Activated CD8-positive, alpha-beta memory T cell treated with anti-CD3 and anti-CD28 coated beads, Interleukin-2, amount 50 U/mL, for 4 hours (primary cell): ENCODE data around the gene NEO1.

Source experiments
- DNase-seq: peaks from one replicate; pipeline ENCODE4 v3.0.0-alpha.2; 2020

The NEO1 gene, protein sequence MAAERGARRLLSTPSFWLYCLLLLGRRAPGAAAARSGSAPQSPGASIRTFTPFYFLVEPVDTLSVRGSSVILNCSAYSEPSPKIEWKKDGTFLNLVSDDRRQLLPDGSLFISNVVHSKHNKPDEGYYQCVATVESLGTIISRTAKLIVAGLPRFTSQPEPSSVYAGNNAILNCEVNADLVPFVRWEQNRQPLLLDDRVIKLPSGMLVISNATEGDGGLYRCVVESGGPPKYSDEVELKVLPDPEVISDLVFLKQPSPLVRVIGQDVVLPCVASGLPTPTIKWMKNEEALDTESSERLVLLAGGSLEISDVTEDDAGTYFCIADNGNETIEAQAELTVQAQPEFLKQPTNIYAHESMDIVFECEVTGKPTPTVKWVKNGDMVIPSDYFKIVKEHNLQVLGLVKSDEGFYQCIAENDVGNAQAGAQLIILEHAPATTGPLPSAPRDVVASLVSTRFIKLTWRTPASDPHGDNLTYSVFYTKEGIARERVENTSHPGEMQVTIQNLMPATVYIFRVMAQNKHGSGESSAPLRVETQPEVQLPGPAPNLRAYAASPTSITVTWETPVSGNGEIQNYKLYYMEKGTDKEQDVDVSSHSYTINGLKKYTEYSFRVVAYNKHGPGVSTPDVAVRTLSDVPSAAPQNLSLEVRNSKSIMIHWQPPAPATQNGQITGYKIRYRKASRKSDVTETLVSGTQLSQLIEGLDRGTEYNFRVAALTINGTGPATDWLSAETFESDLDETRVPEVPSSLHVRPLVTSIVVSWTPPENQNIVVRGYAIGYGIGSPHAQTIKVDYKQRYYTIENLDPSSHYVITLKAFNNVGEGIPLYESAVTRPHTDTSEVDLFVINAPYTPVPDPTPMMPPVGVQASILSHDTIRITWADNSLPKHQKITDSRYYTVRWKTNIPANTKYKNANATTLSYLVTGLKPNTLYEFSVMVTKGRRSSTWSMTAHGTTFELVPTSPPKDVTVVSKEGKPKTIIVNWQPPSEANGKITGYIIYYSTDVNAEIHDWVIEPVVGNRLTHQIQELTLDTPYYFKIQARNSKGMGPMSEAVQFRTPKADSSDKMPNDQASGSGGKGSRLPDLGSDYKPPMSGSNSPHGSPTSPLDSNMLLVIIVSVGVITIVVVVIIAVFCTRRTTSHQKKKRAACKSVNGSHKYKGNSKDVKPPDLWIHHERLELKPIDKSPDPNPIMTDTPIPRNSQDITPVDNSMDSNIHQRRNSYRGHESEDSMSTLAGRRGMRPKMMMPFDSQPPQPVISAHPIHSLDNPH (N-terminal part only)

DNA sequence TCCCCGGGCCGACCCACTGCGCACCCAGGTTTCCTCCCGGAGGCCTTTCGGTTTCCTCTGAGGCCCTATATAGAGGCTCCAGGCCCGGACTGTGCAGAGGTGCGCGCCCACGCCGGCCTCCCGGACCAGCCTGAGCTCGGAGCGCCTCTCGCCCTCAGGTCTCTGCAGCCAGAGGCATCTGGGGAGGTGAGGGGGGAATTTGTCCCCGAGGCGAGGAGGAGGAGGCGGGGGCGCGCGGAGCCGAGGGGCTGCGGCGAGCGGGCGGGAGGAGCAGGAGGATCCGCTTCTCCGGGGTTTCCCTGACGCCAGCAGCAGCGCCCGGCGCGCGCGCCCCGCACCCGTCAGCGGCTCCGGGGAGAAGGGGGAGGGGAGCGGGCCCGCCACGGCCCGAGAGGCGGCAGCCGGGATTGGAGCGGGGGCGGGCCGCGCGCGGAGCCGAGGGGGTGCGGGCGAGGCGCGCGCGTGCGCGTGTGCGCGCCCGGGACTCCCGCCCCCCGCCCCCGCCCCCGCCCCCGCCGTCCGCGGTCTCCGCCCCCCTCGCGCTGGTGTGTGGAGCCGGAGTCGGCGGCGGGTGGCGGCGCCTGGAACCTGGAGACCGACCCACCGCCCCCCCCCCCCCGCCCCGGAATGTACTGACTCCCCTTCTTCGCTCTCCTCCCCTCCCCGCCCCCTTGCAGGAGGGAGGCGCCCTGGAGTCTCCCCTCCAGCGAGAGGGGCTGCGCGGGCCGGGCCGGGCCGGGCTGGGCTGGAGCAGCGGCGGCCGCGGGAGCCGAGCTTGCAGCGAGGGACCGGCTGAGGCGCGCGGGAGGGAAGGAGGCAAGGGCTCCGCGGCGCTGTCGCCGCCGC, at the start of gene NEO1:
NEO1 (plus strand) TSS at position 657 of the 846 bp plus-strand sequence. CDS start 213 bp downstream, outside the sequence.
- peak; percentile 78 for DNase-seq

DNA sequence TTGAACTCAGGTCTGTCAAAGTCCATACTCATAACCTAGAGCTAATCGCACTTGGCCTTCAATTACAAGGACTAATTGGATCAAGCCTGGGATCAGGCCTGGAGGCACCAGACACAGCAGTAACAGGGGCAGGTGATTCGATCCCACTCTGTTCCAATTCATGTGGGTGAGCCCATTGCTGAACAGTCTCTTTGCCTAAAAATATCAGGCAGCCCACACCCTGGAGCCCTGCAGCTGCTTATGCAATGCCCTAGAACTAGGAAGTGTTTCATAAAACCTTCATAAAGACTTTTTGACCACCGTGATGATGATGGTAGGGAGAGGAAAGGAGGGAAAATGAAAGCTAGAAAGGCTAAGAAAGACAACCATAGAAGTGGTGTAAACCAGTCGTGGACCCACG, 47.8 kb upstream of the NEO1 start:
- DNase-seq, result no peak

DNA sequence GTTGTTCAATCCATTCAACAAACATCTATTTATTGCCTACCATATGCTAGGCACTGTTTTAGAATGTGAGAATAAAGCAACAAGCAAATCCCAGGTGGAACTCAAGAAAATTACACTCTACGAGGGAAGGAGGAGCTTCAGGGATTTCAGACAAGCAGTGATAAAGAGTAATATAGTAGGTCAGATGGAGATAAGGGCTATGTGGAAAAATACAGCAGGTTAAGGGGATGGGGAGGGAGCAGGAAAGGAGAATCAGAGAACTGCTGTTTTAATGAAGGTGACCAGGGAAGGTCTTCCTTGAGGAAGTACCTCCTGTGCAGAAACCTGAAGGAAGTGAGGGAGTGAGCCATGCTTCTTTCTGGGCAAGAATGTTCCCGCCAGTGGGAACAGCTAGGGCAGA, 47.2 kb upstream of the NEO1 start:
- DNase-seq, result no peak

DNA sequence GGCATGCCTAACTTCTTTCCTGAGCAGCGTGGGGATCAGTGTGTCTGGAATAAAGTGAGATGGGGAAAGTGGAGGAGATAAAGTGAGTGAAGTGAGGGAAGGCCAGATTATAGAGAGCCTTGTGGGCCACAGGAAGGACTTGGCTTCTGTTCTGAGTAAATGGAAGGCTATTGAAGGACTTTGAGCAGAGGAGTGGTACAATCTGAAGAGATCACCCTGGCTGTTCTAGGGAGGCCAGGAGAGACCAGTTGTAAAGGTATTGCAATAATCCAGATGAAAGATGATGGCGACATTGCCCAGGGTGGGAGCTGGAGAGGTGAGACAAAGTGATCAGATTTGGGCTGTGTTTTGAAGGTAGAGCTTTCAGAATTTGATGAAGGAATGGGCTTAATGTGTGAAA, 46.8 kb upstream of the NEO1 start:
- DNase-seq, result no peak

DNA sequence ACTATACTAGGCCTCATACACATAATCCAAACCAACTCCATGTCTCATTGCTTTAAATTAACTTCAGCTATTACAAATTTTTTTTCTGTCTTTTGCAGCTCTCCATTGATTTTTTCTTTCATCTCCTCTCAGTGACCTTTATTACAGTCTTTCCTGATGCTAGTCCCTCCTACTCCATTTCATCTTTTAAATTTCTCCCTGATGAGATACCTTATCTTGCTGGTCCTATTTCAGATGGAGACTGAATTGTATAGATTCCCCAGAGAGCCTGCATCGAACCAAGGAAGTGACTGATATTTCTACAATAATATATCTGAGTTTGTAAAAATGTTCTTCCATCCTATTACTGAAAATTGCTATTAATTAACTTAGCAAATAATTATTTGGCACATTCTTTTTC, 45.7 kb upstream of the NEO1 start:
- no peak for DNase-seq

DNA sequence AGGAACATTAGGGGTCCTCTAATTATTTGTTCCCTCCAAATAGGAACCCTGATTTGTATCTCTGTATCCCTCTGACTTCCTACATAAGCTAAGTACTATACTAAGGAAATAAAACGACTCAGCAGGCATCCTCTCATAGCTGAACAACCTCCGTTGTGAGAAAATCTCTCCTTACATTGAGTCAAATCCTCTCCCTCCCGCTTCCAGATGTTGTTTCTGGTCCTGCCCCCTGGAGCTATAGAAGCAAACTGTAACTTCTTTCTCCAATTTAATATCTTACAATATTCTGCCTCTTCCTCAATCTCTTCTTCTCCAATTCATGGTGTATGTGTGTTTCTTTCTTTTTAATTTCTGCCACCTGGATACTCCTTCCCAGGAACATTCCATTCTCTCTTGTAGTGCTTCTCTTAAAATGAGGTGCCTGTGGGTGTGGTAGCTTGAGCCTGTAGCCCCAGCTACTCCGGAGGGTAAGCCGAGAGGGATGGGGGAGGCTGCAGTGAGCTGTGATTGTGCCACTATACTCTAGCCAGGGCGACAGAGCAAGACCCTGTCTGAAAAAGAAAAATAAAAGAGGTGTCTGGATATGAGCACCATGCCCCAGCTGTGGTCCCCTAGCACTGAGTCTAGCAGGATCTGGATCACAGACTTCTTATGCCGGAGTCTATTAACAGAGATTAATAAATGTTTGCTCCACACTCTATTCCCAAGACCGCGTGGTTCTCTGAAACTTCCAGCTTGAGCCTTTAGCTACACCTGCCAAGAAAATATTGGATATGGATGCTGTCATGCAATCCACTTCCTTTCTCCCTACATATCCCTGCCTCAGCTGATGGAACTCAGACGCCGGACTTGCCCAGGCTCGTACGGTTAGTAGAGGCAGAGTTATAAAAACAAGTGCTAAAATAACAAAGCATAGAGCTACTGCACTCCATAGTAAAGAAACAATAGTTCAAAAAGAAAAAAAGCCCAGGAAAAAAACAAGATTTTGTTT, 42.9 kb upstream of the NEO1 start:
- no peak for DNase-seq

DNA sequence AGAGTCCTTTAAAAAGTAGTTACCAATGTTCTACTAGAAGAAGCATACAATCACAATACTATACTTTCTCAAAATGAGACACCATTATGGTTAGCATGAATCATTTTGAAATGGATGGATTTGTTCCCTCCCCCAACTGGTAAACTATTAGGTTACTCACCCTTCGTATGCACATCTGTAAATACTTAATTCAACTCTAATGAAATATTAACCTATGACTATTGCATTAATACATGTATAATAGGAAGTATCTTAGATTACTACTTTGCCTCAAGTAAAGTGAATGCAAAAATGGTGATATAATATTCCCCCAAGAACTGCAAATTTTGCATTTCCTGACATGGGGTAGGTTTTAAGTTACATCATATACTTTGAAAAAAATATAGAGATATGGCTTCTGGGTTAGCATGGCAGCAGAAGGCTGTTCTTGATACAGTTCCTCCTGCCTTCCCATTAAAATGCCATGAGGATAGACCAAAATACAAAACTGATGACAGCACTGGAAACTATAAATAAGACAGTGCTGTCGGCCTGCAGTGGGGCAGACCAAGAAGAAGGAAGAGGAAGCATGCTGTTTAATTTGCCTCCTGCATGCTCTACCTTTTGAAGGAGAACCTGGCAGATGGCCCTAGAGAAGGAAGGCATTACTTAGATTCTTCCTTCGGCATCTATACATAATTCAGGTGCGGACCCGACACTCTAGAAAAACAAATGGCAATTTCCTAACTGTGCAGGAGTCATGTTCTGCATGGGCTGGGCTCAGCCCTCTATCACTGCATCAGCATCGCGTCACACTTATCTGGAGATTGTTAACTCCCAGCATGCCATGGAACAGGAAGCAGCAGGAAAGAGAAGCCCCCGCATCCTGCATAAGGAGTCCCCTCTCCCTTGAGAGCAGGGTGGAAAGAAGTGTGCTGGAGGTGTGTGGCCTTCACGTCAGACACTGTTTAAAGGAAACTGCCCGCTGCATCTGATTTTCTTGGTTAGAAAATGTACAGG, 41.8 kb upstream of the NEO1 start:
- DNase-seq, result no peak

DNA sequence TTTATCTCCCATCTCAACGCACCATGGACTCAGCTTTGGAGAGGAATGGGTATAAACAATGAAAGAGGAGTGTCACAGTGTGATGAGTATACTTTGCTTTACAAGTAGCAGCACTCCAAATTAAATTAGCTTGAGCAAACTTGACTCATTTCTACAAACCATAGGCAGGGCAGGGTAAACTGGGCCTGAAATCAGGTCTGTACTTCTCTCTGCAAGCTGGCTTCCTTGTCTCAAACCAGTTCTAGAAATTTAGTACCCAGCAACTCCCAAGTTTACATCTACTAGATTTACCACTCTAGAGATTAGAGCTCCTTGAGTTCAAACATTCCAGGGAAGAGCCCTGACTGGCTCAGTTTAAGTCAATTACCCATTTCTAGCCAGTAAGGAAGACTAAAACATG, 37.4 kb upstream of the NEO1 start:
- DNase-seq, result no peak

DNA sequence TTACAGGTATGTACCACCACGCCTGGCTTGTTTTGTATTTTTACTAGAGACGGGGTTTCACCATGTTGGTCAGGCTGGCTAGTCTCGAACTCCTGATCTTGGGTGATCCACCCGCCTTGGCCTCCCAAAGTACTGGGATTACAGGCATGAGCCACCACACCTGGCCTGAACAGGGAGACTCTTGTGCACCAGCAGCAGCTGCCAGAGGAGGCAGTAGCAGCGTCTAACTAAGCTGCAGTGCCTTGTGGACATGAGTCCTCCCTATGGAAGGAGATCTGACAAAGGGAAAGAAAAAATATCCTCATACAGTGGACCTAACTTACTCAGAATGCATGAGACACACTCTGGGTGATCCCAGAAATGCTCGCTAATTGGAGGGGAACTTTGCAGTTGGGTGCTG, 36.8 kb upstream of the NEO1 start:
- DNase-seq, result no peak

DNA sequence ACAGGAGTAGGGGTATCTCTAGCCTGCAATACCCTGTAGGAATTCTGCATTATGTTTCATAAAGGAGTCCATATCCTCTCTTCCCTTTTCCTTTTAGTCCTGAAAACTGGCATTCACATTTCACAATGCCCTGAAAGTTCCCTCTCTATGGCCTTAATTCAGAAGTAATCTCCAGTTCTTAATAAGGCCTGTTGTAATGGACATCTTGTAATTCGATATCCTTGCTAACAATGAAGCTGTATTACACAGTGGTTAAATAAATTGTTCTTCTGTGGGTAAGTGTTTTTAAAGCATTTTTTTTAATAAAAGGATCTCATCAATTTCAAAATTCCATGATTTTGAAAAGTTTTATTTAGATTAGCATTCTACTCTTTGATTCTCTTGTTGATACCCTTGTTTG, 34.3 kb upstream of the NEO1 start:
- DNase-seq, result no peak

DNA sequence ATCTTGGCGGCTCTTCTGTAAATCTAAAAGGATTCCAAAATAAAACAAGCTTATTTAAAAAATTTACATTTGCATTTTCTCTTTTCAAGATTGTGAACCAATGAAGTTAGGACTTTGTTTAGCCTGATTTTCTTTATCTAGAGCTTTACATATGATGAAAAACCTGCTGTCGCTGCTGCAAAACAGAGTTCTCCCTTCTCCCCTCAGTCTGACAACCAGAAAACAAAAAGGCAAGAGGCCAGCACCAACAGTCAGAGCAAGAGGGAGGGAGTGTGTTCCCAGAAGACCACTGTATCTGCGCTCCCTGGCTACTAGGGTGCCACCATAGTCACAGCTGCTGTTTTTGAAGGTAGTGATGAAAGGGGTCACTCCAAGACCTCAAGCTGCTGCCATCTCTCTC, 33.1 kb upstream of the NEO1 start:
- DNase-seq, result no peak

DNA sequence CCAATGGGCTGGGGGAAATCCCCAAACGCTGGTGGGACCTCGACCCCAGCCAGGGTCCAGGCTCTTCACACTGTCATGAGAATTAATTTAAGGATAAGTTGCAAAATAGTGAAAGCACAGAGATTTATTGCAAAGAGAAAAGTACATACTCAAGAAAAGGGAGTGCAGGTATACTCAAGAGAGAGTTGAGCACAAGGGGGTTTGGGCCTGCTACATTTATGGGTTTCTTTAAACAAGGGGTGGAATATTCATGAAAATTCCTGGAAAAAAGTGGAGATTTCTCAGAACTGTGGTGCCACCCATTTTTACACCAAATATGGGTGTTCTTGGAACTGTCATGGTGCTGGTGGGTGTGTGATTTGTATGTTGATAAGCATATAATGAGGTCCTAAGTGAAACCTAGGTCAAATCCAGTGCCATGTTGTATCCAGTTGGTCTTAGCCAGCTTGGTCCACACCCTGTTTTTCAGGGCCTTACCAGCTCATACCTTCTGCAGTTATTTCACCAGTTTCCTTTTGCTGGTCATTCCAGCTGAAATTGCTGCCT, 32.6 kb upstream of the NEO1 start:
- no peak for DNase-seq

DNA sequence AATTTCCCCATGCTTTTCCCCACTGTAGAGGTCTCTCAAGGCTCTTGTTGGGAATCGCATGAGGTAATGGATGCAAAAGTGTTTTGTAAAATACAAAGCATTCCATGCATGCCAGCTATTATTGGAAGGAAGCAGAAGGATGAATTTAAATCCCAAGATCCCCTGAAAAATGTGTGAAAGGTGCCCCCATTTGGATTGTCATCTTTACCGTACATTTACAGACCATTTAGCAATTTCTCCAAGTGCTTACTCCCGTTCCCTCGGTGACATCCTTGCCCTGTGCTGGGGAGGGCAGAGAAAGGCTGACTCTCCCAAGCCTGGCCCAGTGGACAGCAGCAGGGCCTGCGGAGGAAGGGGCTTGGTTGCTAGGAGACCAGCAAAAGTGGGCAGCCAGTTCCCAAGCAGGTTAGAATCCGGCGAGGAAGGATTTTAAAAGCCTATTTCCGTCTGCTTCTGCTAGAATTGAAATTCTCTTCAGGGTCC, 31.1 kb upstream of the NEO1 start:
- DNase-seq, result no peak

DNA sequence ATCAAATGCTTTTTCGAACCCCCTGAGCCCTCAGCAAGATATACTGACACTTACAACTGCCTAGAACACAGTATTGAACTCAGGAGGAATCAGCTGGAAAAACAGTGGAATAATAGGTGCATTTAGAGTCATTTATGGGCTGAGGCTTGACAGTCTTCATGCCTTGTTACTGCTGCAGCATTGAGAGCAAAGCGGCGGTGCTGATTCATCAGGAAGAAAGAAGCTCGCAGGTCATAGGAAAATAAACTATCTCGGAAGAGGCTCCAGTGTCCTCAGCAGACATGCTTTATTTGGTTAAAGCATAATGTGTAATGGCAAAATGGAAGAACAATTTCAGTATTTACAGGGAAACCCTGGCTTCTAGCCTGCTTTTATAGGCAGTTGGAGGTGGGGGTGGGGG, 30.1 kb upstream of the NEO1 start:
- no peak for DNase-seq

DNA sequence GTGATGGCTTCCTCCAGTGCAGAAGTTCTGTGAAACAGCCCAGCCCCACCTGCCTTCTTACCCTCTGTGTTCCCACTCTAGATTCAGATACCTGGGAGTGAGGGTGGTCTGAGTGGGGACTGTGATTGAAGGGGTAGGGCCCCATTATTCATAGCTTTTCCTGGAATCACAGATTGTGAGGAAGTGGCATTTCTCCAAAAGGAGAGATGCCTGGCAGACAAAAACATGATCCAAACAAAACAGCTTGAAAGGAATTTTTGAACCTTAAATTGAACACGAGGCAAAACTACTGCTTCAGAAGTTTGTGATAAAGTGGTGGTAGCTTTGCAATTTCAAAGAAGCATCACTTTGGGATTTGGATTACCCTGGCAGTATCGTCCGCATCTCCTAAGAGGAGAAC, 29.2 kb upstream of the NEO1 start:
- no peak for DNase-seq

DNA sequence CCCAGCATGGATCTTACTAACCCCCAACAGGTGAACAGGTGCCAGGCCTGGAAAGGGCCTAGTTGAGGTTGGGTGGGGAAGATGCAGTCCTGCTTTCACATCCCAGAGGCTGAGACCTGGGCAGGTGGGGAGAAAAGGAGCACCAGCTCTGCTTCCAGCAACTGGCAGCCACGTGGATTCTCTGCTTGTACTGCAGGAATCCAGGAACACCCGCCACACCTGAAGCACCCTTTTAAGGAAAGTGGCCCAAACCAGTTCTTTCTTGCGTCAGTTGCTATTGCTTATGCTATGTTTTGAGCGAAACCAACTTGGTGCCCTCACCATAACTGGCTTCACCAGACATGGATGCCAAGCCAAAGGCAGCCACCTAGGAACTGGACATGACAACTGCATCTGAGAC, 28.1 kb upstream of the NEO1 start:
- no peak for DNase-seq

DNA sequence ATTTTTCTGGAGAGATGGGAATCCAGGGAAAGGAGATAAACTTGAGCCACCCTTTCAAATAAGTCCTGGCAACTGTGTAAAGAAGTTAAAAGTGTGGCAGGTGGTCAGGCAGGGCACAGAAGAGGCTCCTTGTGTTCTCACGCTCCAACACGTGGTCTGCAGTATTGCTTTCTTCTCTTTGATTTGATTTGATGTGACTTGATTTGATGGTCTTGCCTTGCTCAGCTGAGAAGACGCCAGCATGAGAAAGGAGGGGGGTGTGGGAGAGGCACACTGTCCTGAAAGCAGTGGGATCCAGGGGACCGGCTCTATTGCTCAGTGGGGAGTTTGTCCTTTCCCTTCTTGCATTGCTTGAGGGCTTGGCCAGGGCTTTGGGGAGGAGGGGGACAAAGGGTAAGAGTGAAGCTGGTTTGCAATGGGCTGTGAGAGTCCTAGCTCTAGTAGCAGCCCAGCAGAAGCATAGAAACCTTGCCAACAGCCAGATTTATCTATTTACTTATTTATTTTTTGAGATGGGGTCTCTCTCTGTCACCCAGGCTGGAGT, 25.7 kb upstream of the NEO1 start:
- no peak for DNase-seq

DNA sequence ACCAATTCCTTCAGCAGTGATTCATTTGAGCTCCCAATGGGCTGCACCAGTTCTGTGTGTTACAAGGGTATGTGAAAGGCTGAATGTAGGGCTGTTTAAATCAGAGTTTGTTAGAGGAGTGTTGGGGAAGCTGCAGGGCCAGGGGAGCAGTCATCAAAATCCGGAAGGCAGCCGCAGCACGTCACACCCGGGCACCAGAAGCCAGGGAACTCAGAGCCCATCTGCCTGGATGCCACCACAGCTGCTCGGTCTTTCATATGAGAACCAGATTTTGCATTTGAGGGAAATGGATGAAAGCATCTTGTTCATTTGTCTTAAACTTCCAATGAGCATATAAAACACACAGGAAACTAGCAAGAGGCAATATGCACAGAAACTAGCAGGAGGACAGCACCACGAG, 24.2 kb upstream of the NEO1 start:
- no peak for DNase-seq

DNA sequence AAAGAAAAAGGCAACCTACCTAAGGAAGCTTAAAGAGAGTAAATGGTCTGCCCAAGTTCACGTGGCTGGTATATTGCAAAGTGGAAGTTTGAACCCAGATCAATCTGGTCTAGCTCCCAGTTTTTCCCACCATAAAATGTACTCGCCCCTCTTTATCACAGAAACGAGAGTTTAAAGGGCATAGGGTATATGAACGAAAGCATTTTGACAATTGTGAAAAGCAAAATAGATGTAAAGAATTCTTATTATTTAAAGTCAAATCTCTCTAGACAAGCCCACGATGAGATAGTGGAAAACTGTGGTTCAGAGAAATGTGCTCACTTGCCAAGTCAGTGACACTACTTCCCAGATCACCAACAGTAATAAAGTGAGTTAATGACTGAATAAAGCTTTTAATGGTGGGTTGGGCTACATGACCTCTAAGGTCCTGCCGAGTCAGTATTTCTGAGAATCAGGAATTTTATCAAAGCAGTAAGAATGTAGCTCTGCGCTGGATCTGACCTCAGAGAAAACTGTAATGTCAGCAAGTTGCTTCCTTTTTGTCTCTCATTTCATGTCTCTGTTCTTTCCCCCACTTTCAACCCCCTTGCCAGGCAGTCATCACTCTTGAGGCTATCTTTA, 23.3 kb upstream of the NEO1 start:
- no peak for DNase-seq
